G401 (cell line): ENCODE data around the gene DYNLT5. TPM values are rescaled to one million over a fixed set of nuclear protein-coding genes. Genes with fewer than 3 reads are reported as not detected.

ENCODE experiments used
- DNase-seq: peaks from one replicate; pipeline ENCODE4 v3.0.0-alpha.2; 2015; ENCODE audit warnings: low spot score
- in situ Hi-C: cut with HindIII; loops from 2 replicates; pipeline ENCODE4 v1.10.0; 2016; ENCODE audit warnings: low sequenced_read_pairs, mixed read lengths
- total RNA-seq: library from RNA; depleted of rRNA; stranded (reverse); fragments of >200 nt; shearing (Covaris generic); gene quantifications from 2 replicates; pipeline ENCODE4 v1.2.3, GENCODE V29; 2014

The DYNLT5 gene
- total RNA-seq, 1 experiment from 2014 or later, result not detected

GRCh38 chr1:66745451-66745850 lies 6.8 kb upstream of the DYNLT5 start:
- no peak for DNase-seq
- in situ Hi-C loops, result no loop called here

- DNase-seq, result no peak
- in situ Hi-C loops, result no loop called here
Measured at GRCh38 chr1:66747501-66747900, 4.8 kb upstream of the DYNLT5 start.

- in situ Hi-C loops, result no loop called here
- no peak for DNase-seq
Measured at GRCh38 chr1:66750577-66750976, 1.7 kb upstream of the DYNLT5 start.

GRCh38 chr1:66751160-66751559 lies 1.1 kb upstream of the DYNLT5 start:
- DNase-seq, result no peak
- in situ Hi-C loops, result no loop called here

- no peak for DNase-seq
- in situ Hi-C loops, result no loop called here
Measured at GRCh38 chr1:66752671-66753371, 562 bp downstream of the DYNLT5 start.

- in situ Hi-C loops, result no loop called here
- DNase-seq, result no peak
Measured at GRCh38 chr1:66757722-66758240, 5.5 kb downstream of the DYNLT5 start.

GRCh38 chr1:66758241-66758755 lies 6.0 kb downstream of the DYNLT5 start:
- in situ Hi-C loops, result no loop called here

GRCh38 chr1:66760506-66760905 lies 8.2 kb downstream of the DYNLT5 start:
- no peak for DNase-seq
- in situ Hi-C loops, result no loop called here

More at GRCh38 chr1:66758241-66758755, 6.0 kb downstream of the DYNLT5 start:
- no peak for DNase-seq

GRCh38 chr1:66761221-66761620 lies 9.0 kb downstream of the DYNLT5 start:
- DNase-seq, result no peak
- in situ Hi-C loops, result no loop called here

- DNase-seq, result peak; percentile 48
- in situ Hi-C loops, result no loop called here
Measured at GRCh38 chr1:66764994-66765578, 12.8 kb downstream of the DYNLT5 start.

- no peak for DNase-seq
- in situ Hi-C loops, result no loop called here
Measured at GRCh38 chr1:66767626-66768025, 15.4 kb downstream of the DYNLT5 start.

GRCh38 chr1:66768965-66769364 lies 16.7 kb downstream of the DYNLT5 start:
- in situ Hi-C loops, result no loop called here
- DNase-seq, result no peak

GRCh38 chr1:66769512-66770229 lies 17.4 kb downstream of the DYNLT5 start:
- no peak for DNase-seq
- in situ Hi-C loops, result no loop called here

GRCh38 chr1:66770240-66770639 lies 18.0 kb downstream of the DYNLT5 start:
- in situ Hi-C loops, result no loop called here
- no peak for DNase-seq

GRCh38 chr1:66770694-66771093 lies 18.4 kb downstream of the DYNLT5 start:
- no peak for DNase-seq
- in situ Hi-C loops, result no loop called here

- DNase-seq, result no peak
- in situ Hi-C loops, result no loop called here
Measured at GRCh38 chr1:66773227-66773626, 21.0 kb downstream of the DYNLT5 start.

- no peak for DNase-seq
- in situ Hi-C loops, result no loop called here
Measured at GRCh38 chr1:66774438-66774837, 22.2 kb downstream of the DYNLT5 start.

- no peak for DNase-seq
- in situ Hi-C loops, result no loop called here
Measured at GRCh38 chr1:66775646-66776045, 23.4 kb downstream of the DYNLT5 start.

GRCh38 chr1:66777831-66778230 lies 25.6 kb downstream of the DYNLT5 start:
- no peak for DNase-seq
- in situ Hi-C loops, result no loop called here

- DNase-seq, result no peak
- in situ Hi-C loops, result no loop called here
Measured at GRCh38 chr1:66778266-66778665, 26.0 kb downstream of the DYNLT5 start.
